HEK293 (cell line): ENCODE data around the gene SCFD2.

Source experiments
- BCL11A ChIP-seq: fragments of 450-650 bp; formaldehyde crosslinking; IDR thresholded peaks from 2 replicates; pipeline ENCODE4 v1.5.1; 2016; ENCODE audit warnings: low read depth, missing biosample characterization, missing genetic modification characterization
- ZBTB11 ChIP-seq: fragments of 450-650 bp; formaldehyde crosslinking; conservative IDR thresholded peaks from 2 replicates; pipeline ENCODE4 v1.5.1; 2016; ENCODE audit warnings: low read depth, missing biosample characterization, missing genetic modification characterization
- ZBTB48 ChIP-seq: fragments of 450-650 bp; formaldehyde crosslinking; IDR thresholded peaks from 2 replicates; pipeline ENCODE4 v1.5.1; 2016; ENCODE audit warnings: missing biosample characterization, missing genetic modification characterization
- ZBTB7A ChIP-seq: fragments of 450-650 bp; formaldehyde crosslinking; IDR thresholded peaks from 2 replicates; pipeline ENCODE4 v1.5.1; 2016; ENCODE audit warnings: low read depth, missing biosample characterization, missing genetic modification characterization
- ZNF10 ChIP-seq: fragments of 450-650 bp; formaldehyde crosslinking; IDR thresholded peaks from 2 replicates; pipeline ENCODE4 v1.5.1; 2017; ENCODE audit warnings: missing biosample characterization, missing genetic modification characterization
- ZNF391 ChIP-seq: fragments of 450-650 bp; formaldehyde crosslinking; IDR thresholded peaks from 2 replicates; pipeline ENCODE4 v1.5.1; 2016; ENCODE audit warnings: low read depth, missing biosample characterization, missing genetic modification characterization, borderline replicate concordance
- ZNF776 ChIP-seq: fragments of 450-650 bp; formaldehyde crosslinking; IDR thresholded peaks from 2 replicates; pipeline ENCODE4 v1.5.0; 2017; ENCODE audit warnings: missing biosample characterization, missing genetic modification characterization, borderline replicate concordance
- ZNF837 ChIP-seq: fragments of 450-650 bp; formaldehyde crosslinking; IDR thresholded peaks from 2 replicates; pipeline ENCODE4 v1.5.1; 2016; ENCODE audit warnings: missing biosample characterization, missing genetic modification characterization
- TF ChIP-seq, protein P1 (sequence below): fragments of 450-650 bp; formaldehyde crosslinking; IDR thresholded peaks from 2 replicates; pipeline ENCODE4 v1.5.1; 2016; ENCODE audit warnings: missing biosample characterization, missing genetic modification characterization

DNA sequence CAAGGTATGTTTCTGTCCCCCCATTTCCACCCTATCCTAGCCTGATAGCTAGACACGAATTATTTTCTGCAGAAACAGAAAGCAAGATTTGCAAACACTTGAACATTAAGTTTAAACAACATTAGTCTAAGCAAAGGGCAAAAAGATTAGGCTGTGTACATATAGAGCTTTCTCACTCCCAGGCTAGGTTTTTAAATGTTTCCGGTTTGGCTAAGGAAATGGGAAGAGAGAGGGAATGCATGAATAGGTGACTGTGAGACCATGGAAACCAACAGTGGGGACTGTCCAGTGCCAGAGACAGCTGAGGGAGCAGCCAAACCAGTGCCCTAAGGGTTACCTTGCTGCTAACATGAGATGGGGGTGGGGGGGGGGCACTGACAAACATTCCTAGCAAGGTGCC is 242.7 kb downstream of the SCFD2 start:
- TF ChIP-seq, protein P1, sequence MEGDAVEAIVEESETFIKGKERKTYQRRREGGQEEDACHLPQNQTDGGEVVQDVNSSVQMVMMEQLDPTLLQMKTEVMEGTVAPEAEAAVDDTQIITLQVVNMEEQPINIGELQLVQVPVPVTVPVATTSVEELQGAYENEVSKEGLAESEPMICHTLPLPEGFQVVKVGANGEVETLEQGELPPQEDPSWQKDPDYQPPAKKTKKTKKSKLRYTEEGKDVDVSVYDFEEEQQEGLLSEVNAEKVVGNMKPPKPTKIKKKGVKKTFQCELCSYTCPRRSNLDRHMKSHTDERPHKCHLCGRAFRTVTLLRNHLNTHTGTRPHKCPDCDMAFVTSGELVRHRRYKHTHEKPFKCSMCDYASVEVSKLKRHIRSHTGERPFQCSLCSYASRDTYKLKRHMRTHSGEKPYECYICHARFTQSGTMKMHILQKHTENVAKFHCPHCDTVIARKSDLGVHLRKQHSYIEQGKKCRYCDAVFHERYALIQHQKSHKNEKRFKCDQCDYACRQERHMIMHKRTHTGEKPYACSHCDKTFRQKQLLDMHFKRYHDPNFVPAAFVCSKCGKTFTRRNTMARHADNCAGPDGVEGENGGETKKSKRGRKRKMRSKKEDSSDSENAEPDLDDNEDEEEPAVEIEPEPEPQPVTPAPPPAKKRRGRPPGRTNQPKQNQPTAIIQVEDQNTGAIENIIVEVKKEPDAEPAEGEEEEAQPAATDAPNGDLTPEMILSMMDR (tag by site-specific recombination) = no peak
- TF ChIP-seq ZBTB48 (no peak), ZNF837 (tag by site-specific recombination) (no peak), ZBTB11 (no peak), ZBTB7A (no peak), ZNF391 (tag by site-specific recombination) (no peak), ZNF10 (tag by site-specific recombination) (no peak), BCL11A (tag by site-specific recombination) (no peak), ZNF776 (tag by site-specific recombination) (no peak)
